Ureter (tissue), 1 donor: ENCODE measurements around the gene FOXP1. TPM values are rescaled to one million over a fixed set of nuclear protein-coding genes. Genes with fewer than 3 reads are reported as not detected.

Experiments
- DNase-seq: peaks from one replicate; pipeline ENCODE4 v3.0.0-alpha.2; 2020; ENCODE audit warnings: low spot score
- total RNA-seq: library from RNA; stranded (reverse); gene quantifications from one replicate; pipeline ENCODE4 v1.2.4, GENCODE V29; 2023
- donor health status: DM: yes; HTN: yes; CAD: no.

Gene FOXP1
- total RNA-seq, result 179 TPM

- DNase-seq, result peak; percentile 86
These were observed at the start of gene FOXP1 for GRCh38 chr3:71583566-71584393. TSS of gene FOXP1 (minus strand) at chr3:71583728. CDS start at chr3:71198381, 385,347 bp downstream.

- DNase-seq, result no peak
These were observed 46.2 kb upstream of the FOXP1 start for GRCh38 chr3:71629711-71630110.

GRCh38 chr3:71629289-71629688, 45.8 kb upstream of the FOXP1 start:
- no peak for DNase-seq

GRCh38 chr3:71628522-71628921, 45.0 kb upstream of the FOXP1 start:
- no peak for DNase-seq

- DNase-seq, result no peak
These were observed 42.1 kb upstream of the FOXP1 start for GRCh38 chr3:71625676-71626075.

GRCh38 chr3:71621825-71622537, 38.5 kb upstream of the FOXP1 start:
- DNase-seq, result no peak

GRCh38 chr3:71618538-71618937, 35.0 kb upstream of the FOXP1 start:
- no peak for DNase-seq

GRCh38 chr3:71616571-71617021, 33.1 kb upstream of the FOXP1 start:
- no peak for DNase-seq

- no peak for DNase-seq
These were observed 31.3 kb upstream of the FOXP1 start for GRCh38 chr3:71614869-71615268.

- DNase-seq, result no peak
These were observed 30.9 kb upstream of the FOXP1 start for GRCh38 chr3:71614426-71614825.

GRCh38 chr3:71611099-71611498, 27.6 kb upstream of the FOXP1 start:
- DNase-seq, result no peak

- DNase-seq, result no peak
These were observed 23.8 kb upstream of the FOXP1 start for GRCh38 chr3:71607364-71607763.

- no peak for DNase-seq
These were observed 23.1 kb upstream of the FOXP1 start for GRCh38 chr3:71606582-71606981.

GRCh38 chr3:71602256-71602655, 18.7 kb upstream of the FOXP1 start:
- DNase-seq, result no peak

- DNase-seq, result no peak
These were observed 18.3 kb upstream of the FOXP1 start for GRCh38 chr3:71601811-71602210.

- no peak for DNase-seq
These were observed 17.2 kb upstream of the FOXP1 start for GRCh38 chr3:71600646-71601288.

- DNase-seq, result no peak
These were observed 15.9 kb upstream of the FOXP1 start for GRCh38 chr3:71599416-71599815.

- no peak for DNase-seq
These were observed 14.8 kb upstream of the FOXP1 start for GRCh38 chr3:71598292-71598691.

- no peak for DNase-seq
These were observed 13.8 kb upstream of the FOXP1 start for GRCh38 chr3:71597286-71597685.

GRCh38 chr3:71593106-71593505, 9.6 kb upstream of the FOXP1 start:
- no peak for DNase-seq

- DNase-seq, result no peak
These were observed 7.6 kb upstream of the FOXP1 start for GRCh38 chr3:71591101-71591500.

GRCh38 chr3:71589132-71589531, 5.6 kb upstream of the FOXP1 start:
- no peak for DNase-seq

GRCh38 chr3:71587958-71588357, 4.4 kb upstream of the FOXP1 start:
- no peak for DNase-seq
